ENCODE data around the gene LTBP1.

Gene LTBP1

DNA sequence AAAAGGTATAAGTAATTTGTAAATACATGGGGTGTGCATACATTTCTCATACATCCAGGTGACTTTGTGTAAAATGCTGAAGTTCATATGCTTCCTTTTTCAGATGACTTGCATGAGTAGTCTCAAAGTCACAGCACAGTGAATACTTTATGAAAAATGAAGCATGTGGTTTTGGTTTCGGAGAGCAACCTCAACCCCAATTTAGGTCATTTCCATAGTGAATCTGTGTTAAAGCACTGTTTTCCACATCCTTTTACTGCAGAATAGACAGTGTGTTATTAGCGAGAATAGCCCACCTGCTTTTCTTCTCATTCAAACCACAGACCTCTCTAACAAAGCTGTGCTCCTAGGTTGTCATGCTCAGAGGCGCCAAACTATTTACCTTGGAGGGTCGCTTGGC, 325.2 kb downstream of the LTBP1 start:
- TF ChIP-seq, protein P1, sequence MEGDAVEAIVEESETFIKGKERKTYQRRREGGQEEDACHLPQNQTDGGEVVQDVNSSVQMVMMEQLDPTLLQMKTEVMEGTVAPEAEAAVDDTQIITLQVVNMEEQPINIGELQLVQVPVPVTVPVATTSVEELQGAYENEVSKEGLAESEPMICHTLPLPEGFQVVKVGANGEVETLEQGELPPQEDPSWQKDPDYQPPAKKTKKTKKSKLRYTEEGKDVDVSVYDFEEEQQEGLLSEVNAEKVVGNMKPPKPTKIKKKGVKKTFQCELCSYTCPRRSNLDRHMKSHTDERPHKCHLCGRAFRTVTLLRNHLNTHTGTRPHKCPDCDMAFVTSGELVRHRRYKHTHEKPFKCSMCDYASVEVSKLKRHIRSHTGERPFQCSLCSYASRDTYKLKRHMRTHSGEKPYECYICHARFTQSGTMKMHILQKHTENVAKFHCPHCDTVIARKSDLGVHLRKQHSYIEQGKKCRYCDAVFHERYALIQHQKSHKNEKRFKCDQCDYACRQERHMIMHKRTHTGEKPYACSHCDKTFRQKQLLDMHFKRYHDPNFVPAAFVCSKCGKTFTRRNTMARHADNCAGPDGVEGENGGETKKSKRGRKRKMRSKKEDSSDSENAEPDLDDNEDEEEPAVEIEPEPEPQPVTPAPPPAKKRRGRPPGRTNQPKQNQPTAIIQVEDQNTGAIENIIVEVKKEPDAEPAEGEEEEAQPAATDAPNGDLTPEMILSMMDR (IDR thresholded peaks at IDR 0.05; ENCODE audit: insufficient read depth, low read length, missing control alignments) = no peak
- POLR2A ChIA-PET = no interaction called here
- no peak for DNase-seq (ENCODE audit: low read depth, low spot score)
- CTCF ChIA-PET = no interaction called here
- H3K4me3 ChIP-seq (ENCODE audit: low read depth, low read length) = no peak overlapping the region

- CTCF ChIA-PET = interaction anchor here (1.4 kb wide), 1 partner anchor 13 kb away, joined by 3 read pairs; no protein-coding TSS in a partner anchor
- no peak overlapping the region for H3K4me3 ChIP-seq (ENCODE audit: low read depth, low read length)
- DNase-seq (ENCODE audit: low read depth, low spot score) = no peak
- TF ChIP-seq, protein P1 (IDR thresholded peaks at IDR 0.05; ENCODE audit: insufficient read depth, low read length, missing control alignments) = no peak
- POLR2A ChIA-PET = no interaction called here
These were observed 326.7 kb downstream of the LTBP1 start for GRCh38 chr2:33273479-33273878.

GRCh38 chr2:33274524-33274923, 327.8 kb downstream of the LTBP1 start:
- TF ChIP-seq, protein P1 (IDR thresholded peaks at IDR 0.05; ENCODE audit: insufficient read depth, low read length, missing control alignments) = no peak
- H3K4me3 ChIP-seq (ENCODE audit: low read depth, low read length) = no peak overlapping the region
- CTCF ChIA-PET = no interaction called here
- POLR2A ChIA-PET = no interaction called here
- no peak for DNase-seq (ENCODE audit: low read depth, low spot score)

- no peak for DNase-seq (ENCODE audit: low read depth, low spot score)
- POLR2A ChIA-PET = no interaction called here
- CTCF ChIA-PET = interaction anchor here (1.0 kb wide), 1 partner anchor 9 kb away, joined by 3 read pairs; no protein-coding TSS in a partner anchor
- TF ChIP-seq, protein P1 (IDR thresholded peaks at IDR 0.05; ENCODE audit: insufficient read depth, low read length, missing control alignments) = no peak
- H3K4me3 ChIP-seq (ENCODE audit: low read depth, low read length) = no peak overlapping the region
These were observed 329.1 kb downstream of the LTBP1 start for GRCh38 chr2:33275689-33276444.

GRCh38 chr2:33277002-33277426, 330.3 kb downstream of the LTBP1 start:
- TF ChIP-seq, protein P1 (IDR thresholded peaks at IDR 0.05; ENCODE audit: insufficient read depth, low read length, missing control alignments) = no peak
- H3K4me3 ChIP-seq (ENCODE audit: low read depth, low read length) = no peak overlapping the region
- CTCF ChIA-PET = no interaction called here
- DNase-seq (ENCODE audit: low read depth, low spot score) = no peak
- POLR2A ChIA-PET = no interaction called here

DNA sequence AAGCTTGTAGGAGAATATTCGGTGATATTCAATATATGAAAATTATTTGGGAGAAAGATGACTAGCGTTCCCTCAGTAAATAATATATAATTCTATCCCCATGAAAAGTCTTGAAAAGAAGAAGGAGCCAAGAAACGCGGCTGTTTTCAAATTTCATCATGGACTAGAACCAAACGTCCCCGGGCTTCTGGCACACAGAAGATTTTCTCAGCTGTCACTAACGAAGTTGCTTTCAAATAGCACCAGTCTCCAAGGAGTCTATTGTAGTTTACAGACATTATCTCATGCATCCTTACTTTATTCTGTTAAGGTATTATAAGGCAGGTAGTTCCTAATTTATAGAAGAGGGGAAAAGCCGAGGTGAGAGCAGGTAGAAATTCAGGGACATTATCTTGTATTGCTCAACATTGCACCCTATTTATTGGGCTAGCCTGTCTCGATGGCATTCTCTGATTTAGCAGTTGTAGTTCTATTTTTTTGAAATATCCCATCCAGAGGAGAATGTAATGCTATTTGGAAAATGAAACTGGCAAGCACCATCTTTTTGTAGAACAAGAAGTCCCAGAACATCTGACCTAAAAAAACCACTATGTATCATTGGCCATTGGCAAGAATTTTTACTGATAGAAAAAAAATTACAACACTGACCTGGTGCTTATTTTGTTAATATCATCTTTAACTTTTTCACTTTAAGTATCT, 331.6 kb downstream of the LTBP1 start:
- POLR2A ChIA-PET = no interaction called here
- TF ChIP-seq, protein P1 (IDR thresholded peaks at IDR 0.05; ENCODE audit: insufficient read depth, low read length, missing control alignments) = no peak
- H3K4me3 ChIP-seq (ENCODE audit: low read depth, low read length) = no peak overlapping the region
- no peak for DNase-seq (ENCODE audit: low read depth, low spot score)
- CTCF ChIA-PET = no interaction called here
